Panc1 (cell line): Measurements from ENCODE around the gene CEP170B. TPM values are rescaled to one million over a fixed set of nuclear protein-coding genes. Genes with fewer than 3 reads are reported as not detected.

ENCODE experiments used
- ATAC-seq: fragments of 200-7000 bp; cut with Tn5 transposase; 2 replicates; pipeline ENCODE4 v1.9.1; 2020; ENCODE audit warnings: mild to moderate bottlenecking, moderate library complexity
- BruUV-seq: library from RNA; stranded (reverse); fragments of 400-500 nt; replicated peaks from 2 replicates; lab custom pipeline; 2021; lab: Mats Ljungman, UMichigan
- CTCF ChIA-PET: fragments of 300-600 bp; sonication (Branson Sonifier 250); formaldehyde crosslinking; loops from one replicate; lab custom pipeline; 2022; ENCODE audit warnings: antibody characterized with exemption; lab: Charles Lee
- POLR2A ChIA-PET: fragments of 300-600 bp; sonication (Branson Sonifier 250); formaldehyde crosslinking; loops from one replicate; lab custom pipeline; 2022; ENCODE audit warnings: antibody characterized with exemption; lab: Charles Lee
- DNase-seq: peaks from one replicate; pipeline ENCODE4 v3.0.0-alpha.2; 2010; ENCODE audit warnings: low read depth, low spot score
- H3K27ac ChIP-seq: 2 replicates; pipeline ENCODE4 v1.5.1; 2011; ENCODE audit warnings: mild to moderate bottlenecking, low read length, inconsistent platforms
- H3K27me3 ChIP-seq: fragments of 200-500 bp; sonication (Bioruptor generic); 2 replicates; pipeline ENCODE4 v1.6.0; 2014; ENCODE audit warnings: low read length, inconsistent platforms; ENCODE audit not compliant: control insufficient read depth, insufficient read depth
- H3K36me3 ChIP-seq: fragments of 200-500 bp; sonication (Bioruptor generic); 2 replicates; pipeline ENCODE4 v1.5.1; 2014; ENCODE audit warnings: inconsistent platforms, mild to moderate bottlenecking, low read length, moderate library complexity; ENCODE audit not compliant: control insufficient read depth, insufficient read depth
- H3K4me1 ChIP-seq: 2 replicates; pipeline ENCODE4 v1.5.1; 2011; ENCODE audit warnings: inconsistent platforms, mild to moderate bottlenecking, low read length, moderate library complexity; ENCODE audit not compliant: control insufficient read depth, insufficient read depth
- H3K4me3 ChIP-seq, 2 experiments: 2 replicates each; pipeline ENCODE4 v1.5.1; 2011 to 2012; ENCODE audit warnings: low read depth in 2 of 2, low read length in 2 of 2, mild to moderate bottlenecking in 2 of 2, inconsistent platforms in 1 of 2, moderate library complexity in 1 of 2
- H3K9me3 ChIP-seq: fragments of 200-500 bp; sonication (Bioruptor generic); 2 replicates; pipeline ENCODE4 v1.5.1; 2014; ENCODE audit warnings: low read depth, mild to moderate bottlenecking, inconsistent platforms, low read length, moderate library complexity; ENCODE audit not compliant: control insufficient read depth, insufficient read depth
- CTCF ChIP-seq: fragments of 450-650 bp; IDR thresholded peaks from 2 replicates; pipeline ENCODE4 v1.5.1; 2017; ENCODE audit warnings: mild to moderate bottlenecking
- POLR2AphosphoS5 ChIP-seq: IDR thresholded peaks from 2 replicates; pipeline ENCODE4 v1.6.1; 2012; ENCODE audit warnings: mild to moderate bottlenecking, low read depth, low read length, moderate library complexity
- REST ChIP-seq, 2 experiments: IDR thresholded peaks; 2 replicates each; pipeline ENCODE4 v1.6.1; 2011 to 2012; ENCODE audit warnings: low read depth in 2 of 2, control low read depth in 1 of 2, low read length in 1 of 2, mild to moderate bottlenecking in 1 of 2, moderate library complexity in 1 of 2; ENCODE audit not compliant: insufficient read depth in 1 of 2
- SIN3A ChIP-seq: IDR thresholded peaks from 2 replicates; pipeline ENCODE4 v1.6.1; 2012; ENCODE audit warnings: low read depth, mild to moderate bottlenecking, low read length, moderate library complexity, borderline replicate concordance; ENCODE audit not compliant: insufficient read depth
- TCF7L2 ChIP-seq: IDR thresholded peaks from 2 replicates; pipeline ENCODE4 v1.6.1; 2011; ENCODE audit warnings: mild to moderate bottlenecking, low read depth, low read length, inconsistent platforms
- in situ Hi-C: cut with HindIII; loops from 2 replicates; pipeline ENCODE4 v1.10.0; 2016; ENCODE audit warnings: low sequenced_read_pairs, low pct_unique_long_range_greater_than_20kb
- intact Hi-C: fragments of 100-400 bp; cut with micrococcal nuclease; formaldehyde crosslinking; loops from one replicate; pipeline ENCODE4 v1.10.0; 2022; ENCODE audit not compliant: unreplicated experiment
- total RNA-seq: library from RNA; stranded (reverse); gene quantifications from one replicate; pipeline ENCODE4 v1.2.1, GENCODE V29; 2021; ENCODE audit not compliant: unreplicated experiment

Gene CEP170B
- total RNA-seq, 1 experiment from 2014 or later, result 17.8 TPM

GRCh38 chr14:104875811-104876210 is 10.7 kb downstream of the CEP170B start:
- no peak for ATAC-seq
- no TSS peak for BruUV-seq
- POLR2A ChIA-PET, result no interaction called here
- H3K27ac ChIP-seq, result no peak overlapping the region
- in situ Hi-C loops (no loop called here), intact Hi-C loops (no loop called here)
- no peaks in the 10 kb centered on the region for H3K9me3 ChIP-seq
- no peak for TF ChIP-seq SIN3A
- no peak for TF ChIP-seq REST (IDR thresholded peaks at IDR 0.05; ENCODE audit: insufficient read depth in 1 of 2, low read depth in 2 of 2, low read length in 1 of 2)
- TF ChIP-seq CTCF, result no peak
- no peak for TF ChIP-seq TCF7L2
- no peak for TF ChIP-seq POLR2AphosphoS5
- CTCF ChIA-PET, result no interaction called here
- DNase-seq, result no peak
- no peak overlapping the region for H3K4me3 ChIP-seq
- no peaks in the 10 kb centered on the region; the same call in 1 of the 2 replicates for H3K4me1 ChIP-seq
- no peaks in the 10 kb centered on the region for H3K36me3 ChIP-seq
- H3K27me3 ChIP-seq, result no peaks in the 10 kb centered on the region

- no peak for DNase-seq
- in situ Hi-C loops (no loop called here), intact Hi-C loops (no loop called here)
- Histone ChIP-seq H3K4me3 (no peak overlapping the region), H3K27me3 (no peaks in the 10 kb centered on the region), H3K27ac (no peak overlapping the region), H3K36me3 (no peaks in the 10 kb centered on the region), H3K9me3 (no peaks in the 10 kb centered on the region), H3K4me1 (no peaks in the 10 kb centered on the region; the same call in 1 of the 2 replicates)
- ChIA-PET CTCF (interaction anchor here (0.6 to 1.1 kb wide), 2 partner anchors 20 to 50 kb away, joined by 3 to 5 read pairs; no protein-coding TSS in a partner anchor), POLR2A (interaction anchor here (0.7 kb wide), 1 partner anchor 11 kb away, joined by 4 read pairs; no protein-coding TSS in a partner anchor)
- BruUV-seq, result no TSS peak
- ATAC-seq, result peak; percentile 49
- TF ChIP-seq REST (IDR thresholded peaks at IDR 0.05; ENCODE audit: insufficient read depth in 1 of 2, low read depth in 2 of 2, low read length in 1 of 2) (no peak), POLR2AphosphoS5 (no peak), SIN3A (no peak), CTCF (no peak), TCF7L2 (no peak)
Observed at GRCh38 chr14:104876251-104876699, 11.2 kb downstream of the CEP170B start.
